Right forelimb (tissue), 1 donor: ENCODE data around the gene NPC1L1.
"Not testable (repeated sequence)": the region's sequence is repeated elsewhere in the genome, so short reads cannot be mapped to it uniquely, and the experiment has no call there.

ENCODE experiments used
- DNase-seq: peaks from one replicate; pipeline ENCODE4 v3.0.0-alpha.2; 2018

NPC1L1 gene

GRCh38 chr7:44534501-44534900, 6.6 kb downstream of the NPC1L1 start:
- DNase-seq = no peak

GRCh38 chr7:44534087-44534486, 7.0 kb downstream of the NPC1L1 start:
- DNase-seq = no peak

- DNase-seq = no peak
These were observed 7.7 kb downstream of the NPC1L1 start for GRCh38 chr7:44533301-44534055.

GRCh38 chr7:44531421-44532380, 9.4 kb downstream of the NPC1L1 start:
- no peak for DNase-seq

- DNase-seq = no peak
These were observed 10.1 kb downstream of the NPC1L1 start for GRCh38 chr7:44530990-44531389.

GRCh38 chr7:44524811-44525388, 16.2 kb downstream of the NPC1L1 start:
- no peak for DNase-seq

- DNase-seq = no peak
These were observed 18.8 kb downstream of the NPC1L1 start for GRCh38 chr7:44522315-44522714.

GRCh38 chr7:44521347-44522095, 19.6 kb downstream of the NPC1L1 start:
- no peak for DNase-seq

- no peak for DNase-seq
These were observed 20.6 kb downstream of the NPC1L1 start for GRCh38 chr7:44520574-44520973.

- no peak for DNase-seq
These were observed 21.6 kb downstream of the NPC1L1 start for GRCh38 chr7:44519546-44519945.

- no peak for DNase-seq
These were observed 22.4 kb downstream of the NPC1L1 start for GRCh38 chr7:44518761-44519160.

GRCh38 chr7:44517175-44517574, 24.0 kb downstream of the NPC1L1 start:
- no peak for DNase-seq

GRCh38 chr7:44515590-44516268, 25.4 kb downstream of the NPC1L1 start:
- no peak for DNase-seq

GRCh38 chr7:44512736-44513135, 28.4 kb downstream of the NPC1L1 start:
- DNase-seq = no peak

- DNase-seq = no peak
These were observed 29.2 kb downstream of the NPC1L1 start for GRCh38 chr7:44511863-44512468.

GRCh38 chr7:44511236-44511635, 29.9 kb downstream of the NPC1L1 start:
- no peak for DNase-seq

GRCh38 chr7:44508328-44509030, 32.7 kb downstream of the NPC1L1 start:
- DNase-seq = no peak

- DNase-seq = not testable (repeated sequence)
These were observed 34.4 kb downstream of the NPC1L1 start for GRCh38 chr7:44506592-44507288.

- DNase-seq = no peak
These were observed 35.5 kb downstream of the NPC1L1 start for GRCh38 chr7:44505595-44505994.

- no peak for DNase-seq
These were observed 42.7 kb downstream of the NPC1L1 start for GRCh38 chr7:44498230-44498954.
